GM19043 (cell line): ENCODE measurements around the gene CACNG6.
"Not testable (repeated sequence)": the region's sequence is repeated elsewhere in the genome, so short reads cannot be mapped to it uniquely, and the experiment has no call there.

ENCODE experiments used
- ATAC-seq: cut with Tn5 transposase; IDR thresholded peaks from one replicate; pipeline ENCODE4 v1.9.1; 2021; ENCODE audit warnings: low read depth; ENCODE audit not compliant: unreplicated experiment

The CACNG6 gene

GRCh38 chr19:54036542-54036941, 45.1 kb downstream of the CACNG6 start:
- not testable (repeated sequence) for ATAC-seq

GRCh38 chr19:54040003-54040402, 48.6 kb downstream of the CACNG6 start:
- no peak for ATAC-seq

- no peak for ATAC-seq
Measured at GRCh38 chr19:54041969-54042606, 50.7 kb downstream of the CACNG6 start.

- ATAC-seq, result no peak
Measured at GRCh38 chr19:54042989-54043388, 51.6 kb downstream of the CACNG6 start.

- no peak for ATAC-seq
Measured at GRCh38 chr19:54045771-54046170, 54.3 kb downstream of the CACNG6 start.

DNA sequence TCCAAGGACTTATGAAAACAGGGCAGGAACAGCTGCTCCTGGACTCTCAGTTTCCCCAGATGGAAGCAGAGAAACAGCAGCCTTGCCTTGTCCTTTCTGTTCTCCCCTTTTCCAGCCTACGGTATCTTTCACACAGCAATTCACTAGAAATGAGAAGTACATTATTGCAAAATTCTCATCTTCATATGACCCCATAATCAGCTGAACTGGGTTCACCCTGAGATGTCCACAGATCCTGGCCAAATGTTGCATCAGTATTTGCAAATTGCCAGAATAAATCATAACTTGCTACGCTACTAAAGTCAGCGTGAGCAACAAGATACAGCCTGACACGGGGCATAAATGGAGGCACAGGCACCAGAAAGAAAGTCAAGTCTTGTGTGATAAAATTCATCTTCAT, 56.2 kb downstream of the CACNG6 start:
- no peak for ATAC-seq
